Heart left ventricle (tissue), 16 donors: ENCODE data around the gene IKZF3. TPM values are rescaled to one million over a fixed set of nuclear protein-coding genes. Genes with fewer than 3 reads are reported as not detected.

ENCODE experiments used
- ATAC-seq, 4 donors: fragments of 200-7000 bp; cut with Tn5 transposase; one replicate each; pipeline ENCODE4 v1.9.1; 2020 to 2022; ENCODE audit warnings: moderate library complexity in 4 of 4, mild to moderate bottlenecking in 3 of 4, moderate number of reproducible peaks in 1 of 4
- DNase-seq, 5 donors: peaks; one replicate each; pipeline ENCODE4 v3.0.0-alpha.2; 2020
- H3K27ac ChIP-seq, 12 donors: fragments of 200-600 bp; sonication (generic) in 4 of 12; one replicate each; pipeline versions ENCODE4 v1.5.0 to v1.8.0; 2016 to 2022; ENCODE audit warnings: mild to moderate bottlenecking in 2 of 12
- H3K27me3 ChIP-seq, 9 donors: fragments of 200-600 bp; sonication (generic) in 2 of 9; one replicate each; pipeline versions ENCODE4 v1.5.1 to v1.8.0; 2016 to 2022; ENCODE audit warnings: mild to moderate bottlenecking in 3 of 9
- H3K36me3 ChIP-seq, 9 donors: fragments of 200-600 bp; sonication (generic) in 2 of 9; one replicate each; pipeline versions ENCODE4 v1.5.0 to v1.8.0; 2018 to 2022; ENCODE audit warnings: mild to moderate bottlenecking in 2 of 9
- H3K4me1 ChIP-seq, 12 donors: fragments of 200-600 bp; sonication (generic) in 4 of 12; one replicate each; pipeline versions ENCODE4 v1.5.0 to v1.8.0; 2016 to 2022; ENCODE audit warnings: mild to moderate bottlenecking in 3 of 12
- H3K4me3 ChIP-seq, 12 donors: fragments of 200-600 bp; sonication (generic) in 4 of 12; one replicate each; pipeline versions ENCODE4 v1.5.0 to v1.8.0; 2017 to 2022; ENCODE audit warnings: mild to moderate bottlenecking in 9 of 12, moderate library complexity in 4 of 12
- H3K9me3 ChIP-seq, 12 donors: fragments of 200-600 bp; sonication (generic) in 4 of 12; one replicate each; pipeline versions ENCODE4 v1.5.0 to v1.8.0; 2016 to 2022; ENCODE audit warnings: mild to moderate bottlenecking in 1 of 12
- POLR2A ChIP-seq, 2 donors: fragments of 450-650 bp; IDR thresholded peaks; one replicate each; pipeline ENCODE4 v1.6.1; 2017; ENCODE audit warnings: antibody characterized with exemption in 2 of 2, mild to moderate bottlenecking in 2 of 2, moderate library complexity in 2 of 2
- WGBS, 4 donors: extraction: QIAGEN DNeasy Blood & Tissue Kit in 2 of 4; methylation state at CpG; one replicate each; pipeline versions ENCODE4 v1.1.5 to v1.1.7; 2013 to 2018; 5-methylcytosine and 5-hydroxymethylcytosine counted together
- intact Hi-C, 10 donors: fragments of 100-400 bp; cut with DNase I; formaldehyde crosslinking; loops; one replicate each; pipeline versions ENCODE4 v1.11.1 to v1.14.2; 2022
- polyA plus RNA-seq, 2 donors: library from polyadenylated mRNA; stranded (reverse); fragments of 200-250 nt; gene quantifications; one replicate each; pipeline ENCODE4 v1.2.3, GENCODE V29; 2013
- total RNA-seq, 9 donors: library from RNA; depleted of rRNA in 2 of 9; stranded (reverse); fragments of >200 nt in 2 of 9; fragmentation: NEBNext Ultra II Directional in 3 of 9; extraction: Animal tissue kit (Norgen Biotek cat#: 25700) in 3 of 9; gene quantifications; one replicate each; pipeline versions ENCODE4 v1.1.0 to v1.2.4, GENCODE V29; 2016 to 2023
- TF ChIP-seq, protein P1 (sequence below), 12 donors: fragments of 200-600 bp; sonication (generic) in 4 of 12; IDR thresholded peaks; one replicate each; pipeline versions ENCODE4 v1.5.0 to v1.8.0; 2018 to 2022; ENCODE audit warnings: antibody characterized with exemption in 12 of 12, mild to moderate bottlenecking in 5 of 12
- donor health status: ischemic (EF 13 %, LVEDD 7.1; RV severe dilation, severe dysfunction).
- donor health status: healthy with polysubstance abuse.
- donor health status: DM: no; HTN: yes; CAD: no.
- donor health status: DM: no; HTN: no; CAD: no.
- donor health status: ischemic (EF 25% LVEDD 6.9; RV normal size, moderate dysfunction).
- donor health status: ischemic (EF 25% LVEDD 5.7; RV mildly dilated, moderate dysfunction).
- donor health status: healthy.
- donor health status: DM: yes; HTN: yes; CAD: no.
- donor health status: ischemic (EF 35%, LVEDD 5.7; RV mildly dilated, moderate dysfunction).
- donor health status: nonischemic (EF 11% LVEDD 7.7; RV severe dilation, severe dysfunction).
- donor health status: DM: yes; HTN: yes; CAD: no.
- donor health status: PGD.
- donor health status: ischemic (EF 29% LVEDD 5.4; RV normal size, mild dysfunction).
- donor health status: nonischemic (EF 23%, LVEDD 6.1; RV moderate dilation, normal function).

IKZF3 gene
- total and polyA plus RNA-seq, 11 donors: 0.07 to 6.9 (median 0.21) TPM

DNA sequence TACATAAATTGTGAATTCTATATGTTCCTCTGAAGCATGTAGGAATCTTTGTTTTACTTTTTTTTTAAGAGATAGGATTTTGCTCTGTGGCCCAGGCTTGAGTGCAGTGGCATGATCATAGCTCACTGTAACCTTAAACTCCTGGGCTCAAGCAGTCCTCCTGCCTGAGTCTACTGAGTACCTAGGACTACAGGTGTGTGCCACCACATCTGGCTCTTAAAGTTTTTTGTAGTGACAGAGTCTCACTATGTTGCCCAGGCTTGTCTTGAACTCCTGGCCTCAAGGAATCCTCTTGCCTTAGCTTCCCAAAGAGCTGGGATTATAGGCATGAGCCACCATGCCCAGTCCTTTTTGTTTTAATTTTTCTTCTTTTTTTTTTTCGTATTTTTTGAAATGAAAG lies 25.3 kb downstream of the IKZF3 start:
- H3K27ac ChIP-seq: no peak overlapping the region
- H3K4me1 ChIP-seq: no peaks in the 10 kb centered on the region
- no peak for ATAC-seq
- no peak for DNase-seq
- H3K9me3 ChIP-seq: peaks cover 0 to 37% (median 7%) of the 10 kb centered on the region in 12 donors
- 63 to 68% (median 65%) methylated on average over 1 of the region's 1 CpG for WGBS, 4 donors
- no peak for TF ChIP-seq POLR2A (IDR thresholded peaks at IDR 0.05)
- TF ChIP-seq, protein P1, sequence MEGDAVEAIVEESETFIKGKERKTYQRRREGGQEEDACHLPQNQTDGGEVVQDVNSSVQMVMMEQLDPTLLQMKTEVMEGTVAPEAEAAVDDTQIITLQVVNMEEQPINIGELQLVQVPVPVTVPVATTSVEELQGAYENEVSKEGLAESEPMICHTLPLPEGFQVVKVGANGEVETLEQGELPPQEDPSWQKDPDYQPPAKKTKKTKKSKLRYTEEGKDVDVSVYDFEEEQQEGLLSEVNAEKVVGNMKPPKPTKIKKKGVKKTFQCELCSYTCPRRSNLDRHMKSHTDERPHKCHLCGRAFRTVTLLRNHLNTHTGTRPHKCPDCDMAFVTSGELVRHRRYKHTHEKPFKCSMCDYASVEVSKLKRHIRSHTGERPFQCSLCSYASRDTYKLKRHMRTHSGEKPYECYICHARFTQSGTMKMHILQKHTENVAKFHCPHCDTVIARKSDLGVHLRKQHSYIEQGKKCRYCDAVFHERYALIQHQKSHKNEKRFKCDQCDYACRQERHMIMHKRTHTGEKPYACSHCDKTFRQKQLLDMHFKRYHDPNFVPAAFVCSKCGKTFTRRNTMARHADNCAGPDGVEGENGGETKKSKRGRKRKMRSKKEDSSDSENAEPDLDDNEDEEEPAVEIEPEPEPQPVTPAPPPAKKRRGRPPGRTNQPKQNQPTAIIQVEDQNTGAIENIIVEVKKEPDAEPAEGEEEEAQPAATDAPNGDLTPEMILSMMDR (IDR thresholded peaks at IDR 0.05): no peak
- no peaks in the 10 kb centered on the region for H3K36me3 ChIP-seq
- no peak overlapping the region for H3K4me3 ChIP-seq
- intact Hi-C loops: no loop called here
- H3K27me3 ChIP-seq: peaks cover 0 to 13% (median 0%) of the 10 kb centered on the region in 9 donors

DNA sequence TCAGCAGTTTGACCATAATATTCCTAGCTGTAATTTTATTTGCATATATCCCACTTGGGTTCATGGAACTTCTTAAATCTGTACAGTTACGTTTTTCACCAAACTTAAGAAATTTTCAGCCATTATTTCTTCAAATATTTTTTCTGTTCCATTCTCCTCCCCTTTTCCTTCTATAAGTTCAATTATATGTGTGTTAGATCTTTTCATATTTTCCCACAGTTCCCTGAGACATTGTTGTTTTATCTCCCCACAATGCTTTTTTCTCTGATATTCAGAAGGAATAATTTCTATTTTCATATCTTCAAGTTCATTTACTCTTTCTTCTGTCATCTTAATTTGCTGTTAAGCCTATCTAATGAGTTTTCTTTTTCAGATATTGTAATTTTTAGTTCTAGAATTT lies 26.1 kb downstream of the IKZF3 start:
- intact Hi-C loops: no loop called here
- Histone ChIP-seq H3K4me3 (no peak overlapping the region), H3K36me3 (no peaks in the 10 kb centered on the region), H3K27me3 (peaks cover 0 to 13% (median 0%) of the 10 kb centered on the region in 9 donors), H3K27ac (no peak overlapping the region), H3K4me1 (no peaks in the 10 kb centered on the region), H3K9me3 (peaks cover 0 to 39% (median 7%) of the 10 kb centered on the region in 12 donors)
- no peak for ATAC-seq
- DNase-seq: no peak
- TF ChIP-seq POLR2A (IDR thresholded peaks at IDR 0.05): no peak
- TF ChIP-seq, protein P1 (IDR thresholded peaks at IDR 0.05): no peak
- WGBS, 4 donors: 60 to 73% (median 63%) methylated on average over 1 of the region's 1 CpG

DNA sequence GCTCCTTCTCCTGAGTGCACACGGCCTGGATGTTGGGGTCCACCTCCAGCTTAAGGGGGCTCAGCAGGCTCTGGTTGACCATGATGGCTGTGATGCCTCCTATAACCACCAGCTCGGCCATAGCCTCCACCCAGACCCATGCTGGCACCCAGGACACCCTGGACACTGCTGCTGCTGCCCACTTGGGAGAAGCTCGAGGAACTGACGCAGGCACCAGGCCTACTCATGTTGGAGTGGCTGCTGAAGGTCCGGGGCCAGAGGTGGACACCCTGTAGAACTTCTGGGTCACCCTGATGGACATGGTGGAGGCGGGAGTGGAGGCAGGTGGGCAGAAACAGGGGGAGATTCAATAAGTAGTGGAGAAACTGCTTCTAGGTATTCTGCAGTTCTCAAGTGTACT lies 28.0 kb downstream of the IKZF3 start:
- ATAC-seq: no peak
- DNase-seq: no peak
- Histone ChIP-seq H3K4me1 (no peaks in the 10 kb centered on the region), H3K36me3 (no peaks in the 10 kb centered on the region), H3K27ac (no peak overlapping the region), H3K27me3 (peaks cover 0 to 7% (median 0%) of the 10 kb centered on the region in 9 donors), H3K4me3 (no peak overlapping the region), H3K9me3 (peaks cover 0 to 39% (median 7%) of the 10 kb centered on the region in 12 donors)
- intact Hi-C loops: no loop called here
- WGBS, 4 donors: 73 to 93% (median 78%) methylated on average over 3 to 6 of the region's 6 CpGs
- TF ChIP-seq, protein P1 (IDR thresholded peaks at IDR 0.05): no peak
- TF ChIP-seq POLR2A (IDR thresholded peaks at IDR 0.05): no peak

DNA sequence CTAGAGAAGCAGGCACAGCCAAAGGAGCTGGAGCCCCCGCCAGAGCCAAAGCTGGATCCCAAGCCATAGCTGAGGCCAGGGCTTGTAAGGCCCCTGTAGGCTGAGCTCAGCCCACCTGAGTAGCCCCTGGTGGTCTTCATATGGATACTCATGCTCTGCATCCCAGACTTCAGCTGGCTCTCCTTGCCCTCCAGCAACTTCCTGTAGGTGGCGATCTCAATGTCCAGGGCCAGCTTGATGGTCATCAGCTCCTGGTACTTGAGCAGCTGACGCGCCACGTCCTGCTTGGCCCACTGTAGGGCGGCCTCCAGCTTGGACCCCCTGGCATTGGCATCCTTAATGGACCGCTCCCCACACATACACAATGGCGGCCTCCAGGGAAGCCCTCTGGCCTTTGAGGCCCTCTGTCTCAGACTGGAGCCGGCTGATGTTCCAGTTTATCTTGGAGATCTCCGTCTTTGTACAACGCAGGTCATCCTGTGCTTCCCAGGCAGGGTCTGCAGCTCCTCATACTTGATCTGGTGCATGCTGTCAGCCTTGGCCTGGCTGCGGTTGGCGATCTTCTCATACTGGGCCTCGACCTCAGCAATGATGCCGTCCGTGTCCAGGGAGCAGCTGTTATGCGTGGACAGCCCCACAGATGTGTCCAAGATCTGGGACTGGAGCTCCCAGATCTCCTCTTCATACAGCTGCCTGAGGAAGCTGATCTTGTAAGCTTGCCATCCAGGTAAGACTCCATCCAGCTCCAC lies 28.9 kb downstream of the IKZF3 start:
- Histone ChIP-seq H3K9me3 (peaks cover 0 to 39% (median 7%) of the 10 kb centered on the region in 12 donors), H3K27ac (no peak overlapping the region), H3K4me1 (no peaks in the 10 kb centered on the region), H3K4me3 (no peak overlapping the region), H3K27me3 (no peaks in the 10 kb centered on the region), H3K36me3 (no peaks in the 10 kb centered on the region)
- 92 to 93% (median 93%) methylated on average over 8 to 17 of the region's 17 CpGs for WGBS, 4 donors
- DNase-seq (no peak), ATAC-seq (no peak)
- TF ChIP-seq, protein P1 (IDR thresholded peaks at IDR 0.05): no peak
- no peak for TF ChIP-seq POLR2A (IDR thresholded peaks at IDR 0.05)
- intact Hi-C loops: no loop called here
